Retinal pigment epithelial cell (primary cell): Measurements from ENCODE around the gene TRPT1.
A peak's percentile ranks its signal among the peaks of the same experiment; 100 is the strongest.

Experiments used
- DNase-seq: peaks from one replicate; pipeline ENCODE4 v3.0.0-alpha.2; 2010; ENCODE audit warnings: low read depth
- H3K4me3 ChIP-seq: 2 replicates; pipeline ENCODE4 v1.5.1; 2011; ENCODE audit warnings: mild to moderate bottlenecking, low read length, control low read depth, moderate library complexity
- TF ChIP-seq, protein P1 (sequence below): conservative IDR thresholded peaks from 2 replicates; pipeline ENCODE4 v1.5.1; 2011; ENCODE audit warnings: low read depth, low read length, control low read depth, inconsistent platforms

Gene TRPT1

DNA sequence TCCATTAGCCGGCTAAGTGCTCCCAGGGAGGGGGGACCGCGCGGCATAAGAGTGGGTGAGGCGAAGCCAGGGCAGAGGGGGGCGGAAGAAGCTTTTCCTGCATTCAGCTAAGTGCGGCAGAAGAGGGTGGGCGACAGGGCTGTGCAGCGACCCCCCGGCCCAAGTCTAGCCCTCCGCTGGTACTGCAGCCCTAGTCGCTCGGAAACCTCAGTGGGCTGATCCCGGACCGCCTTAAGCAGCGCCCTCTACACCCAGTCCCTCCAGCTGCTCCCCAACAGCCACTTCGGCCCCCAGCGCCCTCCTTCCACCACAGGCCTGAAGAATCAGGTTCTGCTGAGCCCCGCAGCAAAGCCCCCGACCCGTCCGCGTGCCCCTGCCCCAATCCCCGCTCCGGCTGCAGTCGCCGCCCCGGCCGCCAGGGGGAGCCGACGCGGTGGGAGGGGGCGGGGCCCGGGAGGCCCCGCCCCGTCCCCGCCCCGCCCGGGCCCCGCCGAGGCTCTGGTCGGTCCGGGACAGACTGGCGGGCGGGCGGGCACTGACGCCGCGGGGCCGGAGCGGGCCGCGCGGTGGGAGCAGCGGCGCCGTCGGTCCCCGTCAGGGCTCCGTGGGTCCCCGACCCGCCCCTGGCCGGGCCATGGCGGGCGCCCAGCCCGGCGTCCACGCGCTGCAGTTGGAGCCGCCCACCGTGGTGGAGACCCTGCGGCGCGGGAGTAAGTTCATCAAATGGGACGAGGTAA is 25.2 kb upstream of the TRPT1 start, which contains the start of gene PLCB3:
PLCB3 (plus strand) TSS at position 515 of the 737 bp plus-strand sequence; CDS start at position 635, 120 bp downstream.
- no peak for DNase-seq
- H3K4me3 ChIP-seq: peak within 1 kb of the TSS; percentile 74
- TF ChIP-seq, protein P1, sequence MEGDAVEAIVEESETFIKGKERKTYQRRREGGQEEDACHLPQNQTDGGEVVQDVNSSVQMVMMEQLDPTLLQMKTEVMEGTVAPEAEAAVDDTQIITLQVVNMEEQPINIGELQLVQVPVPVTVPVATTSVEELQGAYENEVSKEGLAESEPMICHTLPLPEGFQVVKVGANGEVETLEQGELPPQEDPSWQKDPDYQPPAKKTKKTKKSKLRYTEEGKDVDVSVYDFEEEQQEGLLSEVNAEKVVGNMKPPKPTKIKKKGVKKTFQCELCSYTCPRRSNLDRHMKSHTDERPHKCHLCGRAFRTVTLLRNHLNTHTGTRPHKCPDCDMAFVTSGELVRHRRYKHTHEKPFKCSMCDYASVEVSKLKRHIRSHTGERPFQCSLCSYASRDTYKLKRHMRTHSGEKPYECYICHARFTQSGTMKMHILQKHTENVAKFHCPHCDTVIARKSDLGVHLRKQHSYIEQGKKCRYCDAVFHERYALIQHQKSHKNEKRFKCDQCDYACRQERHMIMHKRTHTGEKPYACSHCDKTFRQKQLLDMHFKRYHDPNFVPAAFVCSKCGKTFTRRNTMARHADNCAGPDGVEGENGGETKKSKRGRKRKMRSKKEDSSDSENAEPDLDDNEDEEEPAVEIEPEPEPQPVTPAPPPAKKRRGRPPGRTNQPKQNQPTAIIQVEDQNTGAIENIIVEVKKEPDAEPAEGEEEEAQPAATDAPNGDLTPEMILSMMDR: peak; percentile 52

DNA sequence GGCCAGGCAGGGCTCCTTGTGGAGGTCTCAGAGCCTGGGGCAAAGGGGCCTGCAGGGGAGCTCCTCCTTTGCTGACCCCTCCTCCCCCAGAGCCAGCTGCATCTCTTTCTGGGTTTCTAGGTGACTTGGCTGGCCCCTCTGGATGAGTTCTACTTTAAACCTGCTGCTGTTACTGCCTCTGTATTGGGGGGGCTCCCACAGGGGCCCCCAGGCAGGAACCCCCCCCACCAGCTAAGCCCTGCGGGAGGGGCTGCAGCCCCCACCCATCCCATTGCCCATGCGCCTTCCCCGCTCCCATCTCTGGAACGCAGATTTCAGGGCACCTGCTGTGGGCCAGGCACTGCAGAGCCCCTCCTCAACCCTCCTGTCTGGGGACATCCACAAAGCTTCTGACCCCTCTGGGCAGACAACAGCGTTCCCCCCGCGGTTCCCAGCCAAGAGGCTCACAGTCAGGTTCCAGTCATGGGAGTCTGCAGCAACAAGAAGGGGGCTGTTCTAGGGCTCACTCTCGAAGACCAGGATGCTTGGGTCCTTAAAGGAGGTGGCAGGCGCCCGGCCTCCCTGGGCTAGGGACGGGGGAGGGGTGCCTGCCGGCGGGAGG is 24.5 kb upstream of the TRPT1 start:
- peak overlapping the region; percentile 57 for H3K4me3 ChIP-seq
- no peak for DNase-seq
- TF ChIP-seq, protein P1: no peak

DNA sequence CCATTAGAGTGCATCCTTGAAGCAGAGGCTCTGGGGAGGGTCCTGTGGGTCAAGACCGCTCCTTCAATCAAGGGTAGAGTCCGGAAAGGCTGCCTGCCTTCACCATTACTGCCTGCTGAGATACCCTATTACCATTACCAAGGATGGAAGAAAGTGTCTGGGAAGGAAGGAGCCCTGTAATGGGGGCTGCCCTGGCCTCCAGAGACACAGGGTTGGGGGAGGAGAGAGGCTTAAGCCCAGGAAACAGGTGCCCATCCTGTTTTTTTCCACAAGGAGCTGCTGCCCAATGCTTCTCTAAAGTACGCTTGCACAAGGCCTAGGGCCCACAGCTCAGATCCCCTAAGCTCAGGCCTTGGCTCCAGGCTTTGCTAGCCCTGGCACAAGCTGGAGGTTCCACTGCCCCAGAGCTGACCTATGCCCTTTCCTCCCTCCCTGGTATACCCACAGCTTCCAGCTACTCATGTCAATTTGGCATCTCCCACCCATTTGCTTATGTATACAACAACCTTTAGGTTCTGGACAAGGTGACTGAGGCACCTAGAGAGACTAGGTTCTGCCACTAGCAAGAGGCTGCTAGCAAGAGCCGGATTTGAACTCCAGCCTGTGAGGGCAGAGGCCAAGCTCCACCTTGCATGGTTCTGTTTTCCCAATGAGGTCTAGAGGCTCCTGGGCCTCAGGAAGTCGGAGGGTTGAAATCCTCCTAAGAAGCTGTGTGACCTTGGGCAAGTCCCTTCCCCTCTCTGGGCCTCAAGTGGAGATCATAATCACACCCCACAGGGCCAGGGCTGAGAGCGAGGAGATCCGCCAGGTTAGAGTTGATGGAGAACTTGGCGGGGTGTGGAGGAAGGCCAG is 23.8 kb upstream of the TRPT1 start:
- no peak overlapping the region for H3K4me3 ChIP-seq
- TF ChIP-seq, protein P1: no peak
- DNase-seq: no peak

DNA sequence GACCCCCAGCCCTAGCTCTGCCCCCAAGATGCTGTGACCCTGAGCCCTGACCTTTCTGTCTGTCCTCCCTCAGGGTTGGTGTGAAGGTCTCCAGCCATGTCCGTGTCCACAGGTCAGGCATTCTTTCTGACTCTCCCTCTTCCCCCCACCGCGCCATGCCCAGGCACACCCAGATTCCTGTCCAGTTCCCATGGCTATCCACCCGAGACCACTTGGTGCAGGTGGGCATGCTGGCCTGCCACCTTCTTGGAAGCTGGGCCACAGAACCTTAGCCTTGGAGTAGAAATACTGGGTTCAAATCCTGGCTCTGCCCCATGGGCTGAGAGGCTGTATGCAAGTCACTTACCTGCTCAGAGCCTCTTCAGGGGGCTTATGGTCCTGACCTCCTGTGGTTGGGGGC is 23.1 kb upstream of the TRPT1 start:
- TF ChIP-seq, protein P1: no peak
- H3K4me3 ChIP-seq: no peak overlapping the region
- no peak for DNase-seq

DNA sequence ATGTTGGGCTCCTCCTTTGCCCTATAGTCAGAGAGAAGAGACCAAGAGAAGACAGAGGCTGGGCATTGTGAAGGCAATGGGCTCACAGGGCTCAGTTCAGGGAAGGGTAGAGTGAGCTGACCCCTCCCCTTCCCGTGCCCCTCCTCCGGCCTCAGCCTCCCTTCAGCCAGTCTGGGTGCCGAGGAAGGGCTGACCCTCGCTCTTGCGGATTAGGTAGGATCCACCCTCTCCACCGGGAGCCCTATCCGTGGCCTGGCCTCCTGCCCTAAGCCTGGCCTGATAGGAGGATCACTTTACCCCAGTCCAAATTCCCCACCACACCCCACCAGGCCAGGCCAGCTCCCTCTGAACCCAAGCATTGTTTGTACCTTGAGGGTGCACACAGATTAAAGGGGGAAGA is 22.6 kb upstream of the TRPT1 start:
- no peak overlapping the region for H3K4me3 ChIP-seq
- DNase-seq: no peak
- TF ChIP-seq, protein P1: no peak

DNA sequence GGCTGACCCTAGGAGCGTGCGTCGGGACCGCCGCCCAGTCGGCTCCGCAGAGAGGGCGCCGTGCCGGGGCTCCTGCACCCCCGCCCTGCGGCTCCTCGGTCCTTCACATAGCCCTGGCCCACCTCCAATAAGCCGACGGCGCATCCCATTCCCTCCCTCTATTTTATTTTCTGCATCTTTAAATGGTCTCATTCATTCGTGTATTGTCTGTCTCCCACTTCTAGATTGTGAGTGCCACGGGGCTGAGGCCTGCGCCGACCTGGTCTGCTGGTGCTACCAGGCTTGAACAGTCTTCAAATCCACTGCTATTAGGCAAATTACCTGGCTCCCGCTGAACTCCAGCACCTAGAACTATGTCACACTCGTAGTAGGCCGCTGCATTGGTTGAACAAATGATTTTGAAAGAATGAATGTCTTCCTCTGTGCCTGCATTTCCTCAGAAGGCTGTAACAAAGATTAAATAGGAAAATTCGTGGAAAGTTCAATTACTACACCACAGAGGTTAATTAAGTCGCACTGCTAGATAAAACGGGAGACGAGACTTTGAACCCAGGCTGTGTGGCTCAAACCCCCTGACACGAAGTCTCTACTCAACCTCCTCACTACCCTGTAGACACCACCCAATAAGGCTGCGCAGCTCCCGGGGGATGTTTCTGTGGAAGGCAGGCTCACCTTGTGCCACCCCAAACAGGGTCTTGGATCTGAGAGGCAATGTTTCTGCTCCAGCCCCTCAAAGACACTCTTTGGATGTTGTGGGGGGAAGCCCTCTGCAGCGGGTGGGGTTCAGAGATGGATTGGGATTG is 21.9 kb upstream of the TRPT1 start:
- no peak for DNase-seq
- H3K4me3 ChIP-seq: peak overlapping the region; percentile 74

More for the DNA sequence above, 21.9 kb upstream of the TRPT1 start:
- TF ChIP-seq, protein P1: no peak
